Mesendoderm (in vitro differentiated cells): ENCODE measurements around the gene TBCD.

Experiments
- DNase-seq: peaks from one replicate; pipeline ENCODE4 v3.0.0; 2013
- H2AK5ac ChIP-seq: 2 replicates; pipeline ENCODE4 v1.6.1; 2013; ENCODE audit warnings: low read length, inconsistent platforms
- H2BK120ac ChIP-seq: 2 replicates; pipeline ENCODE4 v1.6.1; 2013; ENCODE audit warnings: low read depth, mild to moderate bottlenecking, low read length, moderate library complexity, mixed read lengths
- H2BK15ac ChIP-seq: replicated peaks from 2 replicates; pipeline ENCODE4 v1.6.1; 2013; ENCODE audit warnings: low read depth, mild to moderate bottlenecking, moderate library complexity
- H2BK5ac ChIP-seq: 2 replicates; pipeline ENCODE4 v1.6.1; 2013; ENCODE audit warnings: low read length, inconsistent platforms
- H3K18ac ChIP-seq: 2 replicates; pipeline ENCODE4 v1.6.1; 2013; ENCODE audit warnings: mild to moderate bottlenecking, low read length, mixed read lengths
- H3K23ac ChIP-seq: one replicate; pipeline ENCODE4 v1.6.1; 2013; ENCODE audit warnings: low read length
- H3K27ac ChIP-seq: 2 replicates; pipeline ENCODE4 v1.5.1; 2013; ENCODE audit warnings: low read depth, mild to moderate bottlenecking, inconsistent platforms, low read length, moderate library complexity
- H3K27me3 ChIP-seq: 2 replicates; pipeline ENCODE4 v1.6.1; 2013; ENCODE audit warnings: low read length, control low read depth, mild to moderate bottlenecking, inconsistent platforms; ENCODE audit not compliant: insufficient read depth, poor library complexity
- H3K36me3 ChIP-seq: 2 replicates; pipeline ENCODE4 v1.6.1; 2013; ENCODE audit warnings: low read length, inconsistent platforms; ENCODE audit not compliant: control insufficient read depth, insufficient read depth
- H3K4ac ChIP-seq: one replicate; pipeline ENCODE4 v1.6.1; 2013; ENCODE audit warnings: low read depth, mild to moderate bottlenecking, low read length, moderate library complexity
- H3K4me1 ChIP-seq: 2 replicates; pipeline ENCODE4 v1.6.1; 2013; ENCODE audit warnings: low read depth, low read length, inconsistent platforms; ENCODE audit not compliant: control insufficient read depth
- H3K4me2 ChIP-seq: 2 replicates; pipeline ENCODE4 v1.6.1; 2013; ENCODE audit warnings: low read length
- H3K4me3 ChIP-seq: 2 replicates; pipeline ENCODE4 v1.5.1; 2013; ENCODE audit warnings: mild to moderate bottlenecking, low read length
- H3K56ac ChIP-seq: one replicate; pipeline ENCODE4 v1.6.1; 2013; ENCODE audit warnings: low read length
- H3K79me1 ChIP-seq: 2 replicates; pipeline ENCODE4 v1.6.1; 2013; ENCODE audit warnings: low read length, inconsistent platforms
- H3K79me2 ChIP-seq: 2 replicates; pipeline ENCODE4 v1.6.1; 2013; ENCODE audit warnings: mild to moderate bottlenecking, low read length; ENCODE audit not compliant: control insufficient read depth, insufficient read depth
- H3K9ac ChIP-seq: 2 replicates; pipeline ENCODE4 v1.6.1; 2013; ENCODE audit warnings: low read length, inconsistent platforms
- H4K5ac ChIP-seq: one replicate; pipeline ENCODE4 v1.6.1; 2013; ENCODE audit warnings: low read length
- H4K8ac ChIP-seq: one replicate; pipeline ENCODE4 v1.6.1; 2013; ENCODE audit warnings: low read depth, mild to moderate bottlenecking, control low read depth, low read length, moderate library complexity
- WGBS: extraction: QIAGEN DNeasy Blood & Tissue Kit; methylation state at CpG from one replicate; pipeline ENCODE4 v1.1.7; 2013; ENCODE audit warnings: low lambda C conversion rate, missing lambda C conversion rate; ENCODE audit not compliant: insufficient coverage; ENCODE audit errors: extremely low coverage; 5-methylcytosine and 5-hydroxymethylcytosine counted together

Gene TBCD

DNA sequence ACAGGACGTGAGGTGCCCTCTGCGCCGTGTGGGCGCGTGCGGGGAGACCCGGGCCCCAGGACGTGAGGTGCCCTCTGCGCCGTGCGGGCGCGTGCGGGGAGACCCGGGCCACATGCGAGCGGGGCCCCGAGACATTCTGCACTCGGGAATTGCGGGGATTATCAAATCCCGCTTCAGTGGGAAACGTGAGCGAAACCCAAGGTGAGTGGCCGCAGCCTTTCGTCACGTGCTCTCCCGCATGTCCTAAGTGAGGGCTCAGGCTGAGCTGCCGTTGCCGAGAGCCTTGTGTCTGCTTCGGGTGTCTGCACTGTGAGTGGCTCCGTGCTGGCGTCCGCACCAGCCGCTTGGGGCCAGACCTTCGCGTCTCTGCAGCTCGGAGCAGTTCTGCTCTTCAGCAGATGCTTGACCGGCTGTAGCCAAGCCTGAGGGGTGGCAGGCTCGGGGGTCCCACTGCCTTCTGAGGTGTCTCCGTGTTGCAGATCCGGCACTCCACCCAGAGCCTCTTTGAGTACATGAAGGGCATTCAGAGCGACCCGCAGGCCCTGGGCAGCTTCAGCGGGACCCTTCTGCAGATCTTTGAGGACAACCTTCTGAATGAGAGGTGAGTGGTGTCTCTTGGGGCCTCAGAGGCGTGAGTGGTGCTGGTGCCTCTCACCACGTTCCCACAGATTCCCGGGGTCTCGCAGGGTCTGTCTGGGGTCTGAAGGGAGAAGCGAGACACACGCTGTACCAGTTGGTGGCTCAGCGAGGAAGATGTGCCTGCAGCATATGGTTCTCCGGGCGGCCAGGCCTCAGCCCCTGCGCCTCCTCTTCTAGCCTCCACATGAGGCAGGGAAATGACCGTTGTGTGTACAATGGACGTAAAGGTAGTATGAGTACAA is 178.4 kb downstream of the TBCD start:
- Histone ChIP-seq H3K56ac (no peak overlapping the region), H4K5ac (no peak overlapping the region), H3K79me2 (no peaks in the 10 kb centered on the region), H3K4me3 (no peak overlapping the region), H4K8ac (no peak overlapping the region), H3K27me3 (no peaks in the 10 kb centered on the region), H3K4me1 (no peaks in the 10 kb centered on the region), H3K4me2 (no peak overlapping the region), H3K23ac (no peak overlapping the region), H3K27ac (no peak overlapping the region), H2AK5ac (no peak overlapping the region), H2BK15ac (no peak overlapping the region), H3K4ac (no peak overlapping the region), H3K36me3 (peaks cover 6% of the 10 kb centered on the region), H3K79me1 (no peaks in the 10 kb centered on the region), H3K18ac (no peak overlapping the region), H2BK120ac (no peak overlapping the region), H3K9ac (no peak overlapping the region), H2BK5ac (no peak overlapping the region)
- no CpG with 5 or more reads among the region's 56 CpGs for WGBS
- DNase-seq: no peak

GRCh38 chr17:82930924-82931698 is 179.2 kb downstream of the TBCD start:
- Histone ChIP-seq H3K4me2 (no peak overlapping the region), H3K27ac (no peak overlapping the region), H3K79me2 (no peaks in the 10 kb centered on the region), H2BK120ac (no peak overlapping the region), H3K4ac (no peak overlapping the region), H3K36me3 (peaks cover 6% of the 10 kb centered on the region), H3K4me3 (no peak overlapping the region), H3K9ac (no peak overlapping the region), H3K27me3 (no peaks in the 10 kb centered on the region), H2BK15ac (no peak overlapping the region), H3K56ac (no peak overlapping the region), H4K8ac (no peak overlapping the region), H3K18ac (no peak overlapping the region), H2AK5ac (no peak overlapping the region), H3K4me1 (no peaks in the 10 kb centered on the region), H2BK5ac (no peak overlapping the region), H3K23ac (no peak overlapping the region), H3K79me1 (no peaks in the 10 kb centered on the region), H4K5ac (no peak overlapping the region)
- WGBS: no CpG with 5 or more reads among the region's 39 CpGs
- DNase-seq: no peak

DNA sequence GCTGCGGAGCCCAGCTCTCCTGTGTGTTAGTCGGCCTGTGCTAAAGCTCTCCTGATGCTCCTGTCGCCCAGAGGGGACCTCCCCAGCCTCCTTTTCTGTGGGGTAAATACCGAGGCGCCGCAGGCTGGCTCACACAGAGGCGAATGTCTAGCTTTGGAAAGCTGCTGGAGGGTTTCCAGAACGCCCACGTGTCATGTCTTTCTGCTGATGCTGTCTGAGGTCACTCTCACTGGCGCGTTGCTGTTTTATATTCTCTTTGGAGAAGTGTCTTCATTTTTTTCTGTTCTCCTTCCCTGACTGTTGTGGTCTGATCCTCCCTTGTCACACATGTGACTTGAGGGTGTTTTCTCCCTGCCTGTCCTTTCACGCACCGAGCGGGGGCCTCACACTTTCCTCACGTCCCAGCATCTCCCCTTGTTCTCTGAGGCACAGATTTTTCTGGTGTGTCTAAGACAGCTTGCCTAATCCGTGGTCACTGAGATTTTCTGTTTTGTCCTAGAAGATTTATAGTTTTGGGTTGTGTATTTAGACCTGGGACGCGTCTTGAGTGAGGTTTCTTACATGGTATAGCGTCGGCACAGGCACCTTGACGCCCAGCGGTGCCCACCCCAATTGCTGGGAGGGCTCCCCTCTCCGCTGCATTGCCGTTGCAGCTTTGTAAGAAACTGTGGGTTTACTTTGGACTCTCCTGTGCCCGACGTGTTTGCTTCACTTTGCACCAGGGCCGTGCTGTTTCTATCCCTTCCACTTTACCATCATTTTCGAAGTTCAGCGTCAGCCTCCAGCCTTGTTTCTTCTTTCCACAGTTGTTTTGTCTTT is 180.0 kb downstream of the TBCD start:
- Histone ChIP-seq H3K27ac (no peak overlapping the region), H4K5ac (no peak overlapping the region), H3K4me2 (no peak overlapping the region), H2AK5ac (no peak overlapping the region), H3K4me1 (no peaks in the 10 kb centered on the region), H2BK120ac (no peak overlapping the region), H3K4me3 (no peak overlapping the region), H3K56ac (no peak overlapping the region), H3K27me3 (no peaks in the 10 kb centered on the region), H4K8ac (no peak overlapping the region), H3K9ac (no peak overlapping the region), H3K4ac (no peak overlapping the region), H3K36me3 (peaks cover 4% of the 10 kb centered on the region), H2BK5ac (no peak overlapping the region), H2BK15ac (no peak overlapping the region), H3K79me1 (no peaks in the 10 kb centered on the region), H3K23ac (no peak overlapping the region), H3K18ac (no peak overlapping the region), H3K79me2 (no peaks in the 10 kb centered on the region)
- DNase-seq: no peak
- WGBS: no CpG with 5 or more reads among the region's 29 CpGs

DNA sequence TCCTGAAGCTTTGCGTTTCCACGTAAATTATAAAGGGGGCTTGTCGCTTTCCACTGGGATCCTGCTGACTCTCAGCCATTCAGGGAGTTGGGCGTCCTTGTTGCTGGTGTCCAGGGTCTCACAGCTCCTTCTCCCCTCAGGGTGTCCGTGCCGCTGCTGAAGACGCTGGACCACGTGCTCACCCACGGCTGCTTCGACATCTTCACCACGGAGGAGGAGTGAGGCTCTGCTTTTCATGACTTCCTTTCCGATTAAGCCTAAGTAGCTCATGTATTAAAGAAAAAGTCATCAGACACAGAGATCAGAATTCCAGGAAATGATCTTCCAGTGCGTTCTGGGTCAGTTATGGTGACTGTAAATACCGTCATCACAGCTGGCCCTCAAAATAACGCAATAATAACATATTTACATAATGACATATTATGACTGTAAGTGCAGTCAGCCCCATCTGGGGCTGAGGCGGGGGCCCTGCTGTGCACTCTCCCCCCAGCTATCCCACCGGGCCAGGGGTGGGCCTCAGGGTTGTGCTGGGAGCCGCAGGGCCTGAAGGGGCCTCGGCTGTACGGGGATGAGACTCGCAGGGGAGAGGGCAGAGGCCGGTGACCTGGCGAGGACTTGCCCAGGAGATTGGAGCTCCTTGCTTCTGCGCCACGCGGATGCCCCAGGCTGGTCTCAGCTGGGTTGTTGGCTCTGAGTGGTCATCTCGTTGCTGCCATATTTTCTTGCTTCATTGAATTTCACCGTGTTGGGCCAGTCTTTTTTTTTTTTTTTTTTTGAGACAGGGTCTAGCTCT is 180.8 kb downstream of the TBCD start:
- Histone ChIP-seq H2AK5ac (no peak overlapping the region), H2BK120ac (no peak overlapping the region), H3K36me3 (peaks cover 4% of the 10 kb centered on the region), H3K27ac (no peak overlapping the region), H3K4me2 (no peak overlapping the region), H3K4me1 (no peaks in the 10 kb centered on the region), H4K8ac (no peak overlapping the region), H3K23ac (no peak overlapping the region), H2BK15ac (no peak overlapping the region), H3K18ac (no peak overlapping the region), H3K4me3 (no peak overlapping the region), H3K79me2 (no peaks in the 10 kb centered on the region), H2BK5ac (no peak overlapping the region), H3K4ac (no peak overlapping the region), H4K5ac (no peak overlapping the region), H3K9ac (no peak overlapping the region), H3K27me3 (no peaks in the 10 kb centered on the region), H3K79me1 (no peaks in the 10 kb centered on the region), H3K56ac (no peak overlapping the region)
- no CpG with 5 or more reads among the region's 28 CpGs for WGBS
- DNase-seq: no peak

GRCh38 chr17:82933911-82934310 is 182.0 kb downstream of the TBCD start:
- no peaks in the 10 kb centered on the region for H3K4me1 ChIP-seq
- H3K79me1 ChIP-seq: no peaks in the 10 kb centered on the region
- H2BK120ac ChIP-seq: no peak overlapping the region
- no CpG with 5 or more reads among the region's 15 CpGs for WGBS
- H3K4me2 ChIP-seq: no peak overlapping the region
- H4K8ac ChIP-seq: no peak overlapping the region
- H3K27ac ChIP-seq: no peak overlapping the region
- no peaks in the 10 kb centered on the region for H3K79me2 ChIP-seq
- no peak overlapping the region for H2BK5ac ChIP-seq
- H3K18ac ChIP-seq: no peak overlapping the region
- H3K9ac ChIP-seq: no peak overlapping the region
- no peaks in the 10 kb centered on the region for H3K27me3 ChIP-seq
- no peak overlapping the region for H2BK15ac ChIP-seq
- DNase-seq: peak; percentile 16
- H3K4me3 ChIP-seq: no peak overlapping the region
- no peak overlapping the region for H2AK5ac ChIP-seq
- H4K5ac ChIP-seq: no peak overlapping the region
- H3K4ac ChIP-seq: no peak overlapping the region
- no peak overlapping the region for H3K23ac ChIP-seq
- H3K56ac ChIP-seq: no peak overlapping the region
- peaks cover 2% of the 10 kb centered on the region for H3K36me3 ChIP-seq
